Hippocampal formation (tissue), 2 donors: ENCODE results near the gene KRTAP4-8.
"Not testable (repeated sequence)": the region's sequence is repeated elsewhere in the genome, so short reads cannot be mapped to it uniquely, and the experiment has no call there.

Experiments
- DNase-seq, 2 donors: peaks; one replicate each; lab custom pipeline; 2025; lab: John Stamatoyannopoulos, UW

The KRTAP4-8 gene

GRCh38 chr17:41098042-41098441 is at the start of gene KRTAP4-8:
Gene KRTAP4-8, minus strand, starts transcription at chr17:41098142. Its CDS starts 58 bp downstream, at chr17:41098084.
- no peak for DNase-seq

- no peak for DNase-seq
These were observed 47.3 kb upstream of the KRTAP4-8 start for GRCh38 chr17:41145261-41145660.

GRCh38 chr17:41144846-41145245 is 46.9 kb upstream of the KRTAP4-8 start:
- no peak for DNase-seq

- DNase-seq, result no peak
These were observed 43.4 kb upstream of the KRTAP4-8 start for GRCh38 chr17:41141361-41141760.

- DNase-seq, result no peak
These were observed 42.6 kb upstream of the KRTAP4-8 start, which contains the start of gene KRTAP4-6 for GRCh38 chr17:41140360-41141131. Gene KRTAP4-6, minus strand, starts transcription at chr17:41140544. Its CDS starts 57 bp downstream, at chr17:41140487.

- DNase-seq, result not testable (repeated sequence)
These were observed 41.9 kb upstream of the KRTAP4-8 start for GRCh38 chr17:41139865-41140264.

- no peak for DNase-seq
These were observed 36.2 kb upstream of the KRTAP4-8 start for GRCh38 chr17:41133880-41134735.

- DNase-seq, result no peak
These were observed 34.0 kb upstream of the KRTAP4-8 start for GRCh38 chr17:41131979-41132378.

GRCh38 chr17:41127371-41127770 is 29.4 kb upstream of the KRTAP4-8 start:
- no peak for DNase-seq

- no peak for DNase-seq
These were observed 28.5 kb upstream of the KRTAP4-8 start for GRCh38 chr17:41126412-41126811.

GRCh38 chr17:41125064-41125463 is 27.1 kb upstream of the KRTAP4-8 start:
- DNase-seq, result no peak

GRCh38 chr17:41123991-41124371 is 26.0 kb upstream of the KRTAP4-8 start, which contains the start of gene KRTAP4-12:
Gene KRTAP4-12, minus strand, starts transcription at chr17:41124182. Its CDS starts 60 bp downstream, at chr17:41124122.
- not testable (repeated sequence) for DNase-seq

GRCh38 chr17:41123292-41123990 is 25.5 kb upstream of the KRTAP4-8 start:
- DNase-seq, result not testable (repeated sequence)

- no peak for DNase-seq
These were observed 23.8 kb upstream of the KRTAP4-8 start for GRCh38 chr17:41121742-41122141.

GRCh38 chr17:41119696-41120690 is 22.1 kb upstream of the KRTAP4-8 start:
- not testable (repeated sequence) for DNase-seq

- DNase-seq, result no peak
These were observed 20.8 kb upstream of the KRTAP4-8 start for GRCh38 chr17:41118721-41119120.

GRCh38 chr17:41117846-41118386 is 20.0 kb upstream of the KRTAP4-8 start, which contains the start of gene KRTAP4-11:
Gene KRTAP4-11, minus strand, starts transcription at chr17:41118373. Its CDS starts 58 bp downstream, at chr17:41118315.
- DNase-seq, result not testable (repeated sequence)

- DNase-seq, result no peak
These were observed 18.4 kb upstream of the KRTAP4-8 start for GRCh38 chr17:41116297-41116696.

- no peak for DNase-seq
These were observed 13.4 kb upstream of the KRTAP4-8 start for GRCh38 chr17:41111151-41111885.
